ENCODE data around the gene CEP85.

The CEP85 gene

GRCh38 chr1:26254404-26254803 is 20.4 kb downstream of the CEP85 start:
- Histone ChIP-seq H3K9ac (ENCODE audit: low read length) (no peak overlapping the region), H3K4me3 (ENCODE audit: low read length) (no peak overlapping the region), H3K36me3 (replicated peaks; ENCODE audit: low read depth, low read length) (peaks cover 16% of the 10 kb centered on the region), H4K20me1 (ENCODE audit: insufficient read depth, low read length) (no peaks in the 10 kb centered on the region), H3K4me2 (ENCODE audit: low read length) (no peak overlapping the region), H3K27me3 (ENCODE audit: low read depth, low read length) (no peaks in the 10 kb centered on the region), H3K4me1 (ENCODE audit: low read length) (no peaks in the 10 kb centered on the region), H3K9me3 (ENCODE audit: insufficient read depth, low read length) (no peaks in the 10 kb centered on the region), H3K79me2 (ENCODE audit: low read length) (no peaks in the 10 kb centered on the region; the same call in 1 of the 2 replicates), H3K27ac (ENCODE audit: low read length) (no peak overlapping the region), H2AFZ (ENCODE audit: low read depth, low read length) (no peak overlapping the region)
- TF ChIP-seq EZH2phosphoT487 (IDR thresholded peaks at IDR 0.05; ENCODE audit: low read depth) (no peak), CTCF (IDR thresholded peaks at IDR 0.05; ENCODE audit: low read depth, low read length) (no peak)

- TF ChIP-seq EZH2phosphoT487 (IDR thresholded peaks at IDR 0.05; ENCODE audit: low read depth) (no peak), CTCF (IDR thresholded peaks at IDR 0.05; ENCODE audit: low read depth, low read length) (no peak)
- Histone ChIP-seq H3K4me2 (ENCODE audit: low read length) (no peak overlapping the region), H3K79me2 (ENCODE audit: low read length) (no peaks in the 10 kb centered on the region; the same call in 1 of the 2 replicates), H3K27ac (ENCODE audit: low read length) (no peak overlapping the region), H3K36me3 (replicated peaks; ENCODE audit: low read depth, low read length) (peaks cover 16% of the 10 kb centered on the region), H3K4me3 (ENCODE audit: low read length) (no peak overlapping the region), H3K27me3 (ENCODE audit: low read depth, low read length) (no peaks in the 10 kb centered on the region), H2AFZ (ENCODE audit: low read depth, low read length) (no peak overlapping the region), H4K20me1 (ENCODE audit: insufficient read depth, low read length) (no peaks in the 10 kb centered on the region), H3K9ac (ENCODE audit: low read length) (no peak overlapping the region), H3K9me3 (ENCODE audit: insufficient read depth, low read length) (no peaks in the 10 kb centered on the region), H3K4me1 (ENCODE audit: low read length) (no peaks in the 10 kb centered on the region)
Observed at GRCh38 chr1:26257222-26257621, 23.2 kb downstream of the CEP85 start.

GRCh38 chr1:26259005-26259404 is 25.0 kb downstream of the CEP85 start:
- Histone ChIP-seq H3K4me3 (ENCODE audit: low read length) (no peak overlapping the region), H4K20me1 (ENCODE audit: insufficient read depth, low read length) (no peaks in the 10 kb centered on the region), H2AFZ (ENCODE audit: low read depth, low read length) (no peak overlapping the region), H3K36me3 (replicated peaks; ENCODE audit: low read depth, low read length) (peaks cover 19% of the 10 kb centered on the region), H3K27me3 (ENCODE audit: low read depth, low read length) (no peaks in the 10 kb centered on the region), H3K27ac (ENCODE audit: low read length) (no peak overlapping the region), H3K4me1 (ENCODE audit: low read length) (no peaks in the 10 kb centered on the region), H3K9ac (ENCODE audit: low read length) (no peak overlapping the region), H3K4me2 (ENCODE audit: low read length) (no peak overlapping the region), H3K79me2 (ENCODE audit: low read length) (no peaks in the 10 kb centered on the region; the same call in 1 of the 2 replicates), H3K9me3 (ENCODE audit: insufficient read depth, low read length) (no peaks in the 10 kb centered on the region)
- TF ChIP-seq CTCF (IDR thresholded peaks at IDR 0.05; ENCODE audit: low read depth, low read length) (no peak), EZH2phosphoT487 (IDR thresholded peaks at IDR 0.05; ENCODE audit: low read depth) (no peak)

GRCh38 chr1:26259578-26259977 is 25.6 kb downstream of the CEP85 start:
- H3K27ac ChIP-seq (ENCODE audit: low read length) = no peak overlapping the region
- no peaks in the 10 kb centered on the region; the same call in 1 of the 2 replicates for H3K79me2 ChIP-seq (ENCODE audit: low read length)
- no peaks in the 10 kb centered on the region for H3K27me3 ChIP-seq (ENCODE audit: low read depth, low read length)
- H3K36me3 ChIP-seq (replicated peaks; ENCODE audit: low read depth, low read length) = peaks cover 22% of the 10 kb centered on the region
- H3K9me3 ChIP-seq (ENCODE audit: insufficient read depth, low read length) = no peaks in the 10 kb centered on the region
- H3K4me1 ChIP-seq (ENCODE audit: low read length) = no peaks in the 10 kb centered on the region
- no peak for TF ChIP-seq CTCF (IDR thresholded peaks at IDR 0.05; ENCODE audit: low read depth, low read length)
- no peak overlapping the region for H3K4me3 ChIP-seq (ENCODE audit: low read length)
- H2AFZ ChIP-seq (ENCODE audit: low read depth, low read length) = no peak overlapping the region
- no peaks in the 10 kb centered on the region for H4K20me1 ChIP-seq (ENCODE audit: insufficient read depth, low read length)
- H3K4me2 ChIP-seq (ENCODE audit: low read length) = no peak overlapping the region
- H3K9ac ChIP-seq (ENCODE audit: low read length) = no peak overlapping the region

Data from OCI-LY3 (cell line).